BJ (cell line): Measurements from ENCODE around the gene FKBP4. TPM values are rescaled to one million over a fixed set of nuclear protein-coding genes. Genes with fewer than 3 reads are reported as not detected.

Experiments
- CTCF ChIA-PET: fragments of 350-600 bp; formaldehyde crosslinking; extraction: SDS; loops from one replicate; lab custom pipeline; 2021; ENCODE audit warnings: antibody characterized with exemption, inconsistent platforms; lab: Yijun Ruan, JAX
- POLR2A ChIA-PET: fragments of 300-600 bp; sonication (Branson Sonifier 250); formaldehyde crosslinking; extraction: SDS; loops from one replicate; lab custom pipeline; 2021; ENCODE audit warnings: antibody characterized with exemption; lab: Charles Lee
- DNase-seq: peaks from one replicate; pipeline ENCODE4 v3.0.0-alpha.2; 2011; ENCODE audit warnings: low read depth
- H3K27me3 ChIP-seq: 2 replicates; pipeline ENCODE4 v1.6.0; 2011; ENCODE audit warnings: low read length; ENCODE audit not compliant: control insufficient read depth, insufficient read depth
- H3K36me3 ChIP-seq: 2 replicates; pipeline ENCODE4 v1.5.1; 2011; ENCODE audit warnings: low read length; ENCODE audit not compliant: control insufficient read depth, insufficient read depth
- H3K4me3 ChIP-seq: 2 replicates; pipeline ENCODE4 v1.5.1; 2011; ENCODE audit warnings: low read depth, mild to moderate bottlenecking, control low read depth, low read length
- polyA plus RNA-seq: library from polyadenylated mRNA; depleted of rRNA; stranded (reverse); fragments of >200 nt; gene quantifications from 2 replicates; pipeline ENCODE4 v1.2.3, GENCODE V29; 2011
- TF ChIP-seq, protein P1 (sequence below): IDR thresholded peaks from 2 replicates; pipeline ENCODE4 v1.5.1; 2011; ENCODE audit warnings: low read depth, mild to moderate bottlenecking, control low read depth, inconsistent platforms, low read length, moderate library complexity; ENCODE audit not compliant: insufficient read depth

The FKBP4 gene
- polyA plus RNA-seq, 1 experiment: 27.1 TPM

DNA sequence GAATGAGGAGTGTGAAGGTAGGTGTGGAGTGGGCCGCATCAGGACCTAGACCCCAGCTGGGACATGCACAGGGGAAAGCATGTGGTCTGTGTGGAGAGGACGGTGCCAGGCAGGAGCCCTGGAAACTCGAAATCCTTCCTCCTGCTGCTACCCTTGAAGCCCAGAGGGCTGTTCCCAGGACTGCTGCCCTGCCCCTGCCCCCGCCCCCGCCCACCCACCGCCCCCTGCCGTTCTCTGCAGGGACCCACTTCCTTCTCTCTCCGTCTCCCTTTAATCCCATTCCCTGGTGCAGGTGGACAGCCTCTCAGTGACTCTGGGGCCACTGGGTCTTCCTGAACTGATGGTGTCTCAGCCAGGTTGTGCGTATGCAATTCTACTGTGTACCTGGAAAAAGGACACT is 25.7 kb downstream of the FKBP4 start:
- CTCF ChIA-PET: interaction anchor here (0.9 kb wide), 1 partner anchor 221 kb away, joined by 4 read pairs; no protein-coding TSS in a partner anchor
- TF ChIP-seq, protein P1, sequence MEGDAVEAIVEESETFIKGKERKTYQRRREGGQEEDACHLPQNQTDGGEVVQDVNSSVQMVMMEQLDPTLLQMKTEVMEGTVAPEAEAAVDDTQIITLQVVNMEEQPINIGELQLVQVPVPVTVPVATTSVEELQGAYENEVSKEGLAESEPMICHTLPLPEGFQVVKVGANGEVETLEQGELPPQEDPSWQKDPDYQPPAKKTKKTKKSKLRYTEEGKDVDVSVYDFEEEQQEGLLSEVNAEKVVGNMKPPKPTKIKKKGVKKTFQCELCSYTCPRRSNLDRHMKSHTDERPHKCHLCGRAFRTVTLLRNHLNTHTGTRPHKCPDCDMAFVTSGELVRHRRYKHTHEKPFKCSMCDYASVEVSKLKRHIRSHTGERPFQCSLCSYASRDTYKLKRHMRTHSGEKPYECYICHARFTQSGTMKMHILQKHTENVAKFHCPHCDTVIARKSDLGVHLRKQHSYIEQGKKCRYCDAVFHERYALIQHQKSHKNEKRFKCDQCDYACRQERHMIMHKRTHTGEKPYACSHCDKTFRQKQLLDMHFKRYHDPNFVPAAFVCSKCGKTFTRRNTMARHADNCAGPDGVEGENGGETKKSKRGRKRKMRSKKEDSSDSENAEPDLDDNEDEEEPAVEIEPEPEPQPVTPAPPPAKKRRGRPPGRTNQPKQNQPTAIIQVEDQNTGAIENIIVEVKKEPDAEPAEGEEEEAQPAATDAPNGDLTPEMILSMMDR: no peak
- Histone ChIP-seq H3K36me3 (peaks cover 29% of the 10 kb centered on the region), H3K4me3 (no peak overlapping the region), H3K27me3 (no peaks in the 10 kb centered on the region)
- no peak for DNase-seq
- POLR2A ChIA-PET: no interaction called here

DNA sequence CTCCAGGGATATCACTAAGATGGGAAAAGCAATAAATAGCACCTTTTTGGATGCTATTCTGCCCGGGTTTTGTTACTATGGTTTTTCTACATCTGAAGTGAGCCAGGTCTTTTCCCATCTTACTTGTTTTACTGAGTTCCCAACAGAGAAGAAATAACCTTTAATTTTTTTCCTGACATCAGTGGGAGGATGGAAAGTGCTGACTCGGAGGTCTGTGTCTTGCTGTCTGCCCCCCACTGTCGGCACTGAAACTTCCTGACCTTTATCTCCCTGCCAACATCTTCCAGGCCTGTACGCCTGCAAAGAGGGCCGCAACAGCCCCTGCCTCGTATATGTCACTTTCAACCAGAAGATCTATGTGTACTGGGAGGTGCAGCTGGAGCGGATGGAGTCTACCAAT is 28.7 kb downstream of the FKBP4 start:
- Histone ChIP-seq H3K36me3 (peaks cover 28% of the 10 kb centered on the region), H3K27me3 (no peaks in the 10 kb centered on the region), H3K4me3 (no peak overlapping the region)
- POLR2A ChIA-PET: no interaction called here
- TF ChIP-seq, protein P1: no peak
- CTCF ChIA-PET: no interaction called here
- no peak for DNase-seq

DNA sequence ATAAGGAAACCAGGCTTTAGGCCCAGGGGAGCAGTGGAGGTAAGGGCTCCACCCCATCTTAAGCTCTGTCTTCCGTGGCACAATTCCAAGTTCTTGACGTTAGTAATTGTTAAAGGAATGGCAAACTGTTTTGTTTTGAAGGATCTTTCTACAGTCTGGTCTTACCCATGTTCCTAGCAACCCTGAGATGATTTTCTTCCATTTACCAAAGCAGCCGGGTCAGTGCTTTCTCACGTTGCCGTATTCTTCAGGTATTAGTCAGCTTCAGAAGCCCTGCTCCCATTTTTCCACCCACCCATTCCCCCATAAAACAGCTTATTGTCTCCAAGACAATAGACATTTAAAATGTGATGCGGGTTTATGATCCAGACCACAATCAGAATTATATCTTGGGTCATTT is 29.8 kb downstream of the FKBP4 start:
- Histone ChIP-seq H3K36me3 (peaks cover 28% of the 10 kb centered on the region), H3K27me3 (no peaks in the 10 kb centered on the region), H3K4me3 (no peak overlapping the region)
- DNase-seq: no peak
- TF ChIP-seq, protein P1: no peak
- ChIA-PET POLR2A (no interaction called here), CTCF (interaction anchor here (1.0 kb wide), 1 partner anchor 21 kb away, joined by 3 read pairs; no protein-coding TSS in a partner anchor)

DNA sequence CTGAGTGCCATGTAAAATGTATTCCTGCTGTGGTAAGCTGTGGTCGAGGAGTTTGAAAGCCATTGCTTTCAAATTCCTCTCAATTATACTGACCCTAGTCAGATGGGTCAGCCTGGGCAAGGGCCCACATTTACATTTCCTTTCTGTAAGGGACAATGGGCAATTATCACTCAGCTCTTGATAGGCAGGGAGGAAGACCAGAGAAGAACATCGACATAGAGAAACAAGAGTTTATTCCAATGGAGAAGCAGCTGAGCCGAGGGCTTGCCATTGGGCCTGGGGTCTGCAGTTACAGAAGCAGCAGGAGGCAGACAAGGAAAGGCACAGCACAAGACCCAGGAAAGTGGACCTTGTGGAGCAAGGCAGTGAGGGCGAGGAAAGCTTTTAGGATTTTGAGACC is 30.4 kb downstream of the FKBP4 start:
- ChIA-PET POLR2A (no interaction called here), CTCF (interaction anchor here (1.0 kb wide), 1 partner anchor 21 kb away, joined by 3 read pairs; no protein-coding TSS in a partner anchor)
- H3K36me3 ChIP-seq: peaks cover 25% of the 10 kb centered on the region
- no peaks in the 10 kb centered on the region for H3K27me3 ChIP-seq
- TF ChIP-seq, protein P1: no peak
- DNase-seq: no peak
- H3K4me3 ChIP-seq: no peak overlapping the region

DNA sequence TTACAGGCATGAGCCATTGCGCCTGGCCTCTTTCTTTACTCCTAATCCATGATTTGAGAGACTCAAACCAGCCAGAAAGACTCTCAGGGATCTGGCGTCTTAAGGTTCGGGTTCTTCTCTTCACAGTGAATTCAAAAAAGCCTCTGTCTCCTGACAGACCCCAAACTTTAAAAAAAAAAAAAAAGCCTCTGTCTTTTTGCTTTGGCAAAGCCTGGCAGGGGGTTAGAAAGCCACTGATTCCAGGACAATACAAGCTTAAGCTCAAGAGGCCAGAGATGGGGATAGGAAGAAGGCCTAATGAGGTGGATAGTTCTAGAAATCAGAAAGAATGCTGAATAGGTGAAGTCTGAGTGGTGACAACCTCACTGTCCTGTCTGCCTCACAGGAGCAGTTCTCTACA is 31.3 kb downstream of the FKBP4 start:
- H3K27me3 ChIP-seq: no peaks in the 10 kb centered on the region
- no peak overlapping the region for H3K4me3 ChIP-seq
- CTCF ChIA-PET: interaction anchor here (1.5 kb wide), 1 partner anchor 27 kb away, joined by 4 read pairs; no protein-coding TSS in a partner anchor
- TF ChIP-seq, protein P1: no peak
- H3K36me3 ChIP-seq: peaks cover 25% of the 10 kb centered on the region
- no peak for DNase-seq
- POLR2A ChIA-PET: no interaction called here
